GM19240 (cell line): ENCODE data around the gene ACOX2.

Experiments used
- DNase-seq: peaks from one replicate; pipeline ENCODE4 v3.0.0; 2011; ENCODE audit warnings: low spot score; ENCODE audit not compliant: insufficient read length

The ACOX2 gene

DNA sequence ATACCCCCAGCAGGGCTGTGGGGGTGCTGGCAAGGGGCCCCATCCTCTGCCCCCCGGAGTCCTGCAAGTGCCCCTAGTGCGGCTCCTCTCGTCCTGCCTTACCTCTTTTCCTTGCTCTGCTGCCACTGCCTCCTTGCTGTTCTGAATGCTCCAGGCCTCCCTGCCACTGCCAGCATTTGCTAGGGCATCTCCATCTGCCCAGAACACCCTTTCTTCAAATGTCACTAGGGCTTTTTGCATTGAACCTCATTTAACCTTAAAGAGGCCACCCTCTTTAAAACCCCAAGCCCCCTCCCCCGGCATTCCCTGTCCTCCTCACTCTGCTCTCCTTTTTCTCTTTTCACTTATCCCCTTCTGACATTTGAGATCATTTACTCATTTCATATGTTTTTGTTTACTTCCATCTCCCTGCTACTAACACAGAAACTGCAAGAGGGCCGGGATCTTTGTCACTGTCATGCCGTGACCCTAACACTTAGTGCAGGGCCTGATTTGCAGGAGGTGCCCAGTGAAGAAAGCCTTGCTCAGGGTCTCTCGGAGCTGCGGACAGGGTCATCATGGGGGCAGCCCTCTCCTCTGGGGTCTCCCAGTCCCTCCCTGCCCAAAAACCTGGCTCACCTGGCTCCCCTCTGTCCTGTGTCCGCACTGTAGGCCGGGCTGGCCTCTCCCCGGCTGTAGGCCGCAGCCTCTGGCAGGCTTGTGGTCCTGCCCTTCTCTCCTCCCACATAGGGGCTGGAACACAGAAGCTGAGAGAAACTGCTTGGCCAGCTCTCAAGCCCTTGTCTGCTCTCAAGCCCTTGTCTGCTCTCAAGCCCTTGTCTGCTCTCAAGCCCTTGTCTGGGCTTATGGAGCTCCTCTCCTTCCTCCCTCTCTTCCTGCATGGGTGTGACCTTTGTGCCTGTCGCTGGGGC lies at the start of gene ACOX2:
TSS of gene ACOX2 (minus strand) at position 690 of the 911 bp plus-strand sequence. CDS start 2,084 bp downstream, outside the sequence.
- DNase-seq: no peak

DNA sequence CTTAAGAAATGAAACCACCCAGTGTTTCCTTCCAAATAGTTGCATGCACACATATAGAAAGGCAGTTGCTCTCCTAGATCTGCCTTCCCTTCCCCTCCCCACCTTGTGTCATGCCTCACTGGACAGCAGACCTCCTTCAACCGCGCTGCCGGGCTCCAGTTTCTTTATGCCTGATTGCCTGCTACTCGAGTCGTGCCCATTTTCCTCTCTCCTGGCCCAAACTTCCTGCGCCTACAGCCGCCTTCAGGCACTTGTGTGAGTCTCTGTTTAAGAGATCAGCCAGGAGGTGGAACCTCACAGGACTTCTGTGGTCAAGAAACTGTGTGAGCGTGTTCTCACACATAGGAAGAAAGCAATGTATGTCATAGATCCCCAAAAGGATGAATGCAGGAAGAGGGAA lies 49.0 kb upstream of the ACOX2 start:
- DNase-seq: no peak

DNA sequence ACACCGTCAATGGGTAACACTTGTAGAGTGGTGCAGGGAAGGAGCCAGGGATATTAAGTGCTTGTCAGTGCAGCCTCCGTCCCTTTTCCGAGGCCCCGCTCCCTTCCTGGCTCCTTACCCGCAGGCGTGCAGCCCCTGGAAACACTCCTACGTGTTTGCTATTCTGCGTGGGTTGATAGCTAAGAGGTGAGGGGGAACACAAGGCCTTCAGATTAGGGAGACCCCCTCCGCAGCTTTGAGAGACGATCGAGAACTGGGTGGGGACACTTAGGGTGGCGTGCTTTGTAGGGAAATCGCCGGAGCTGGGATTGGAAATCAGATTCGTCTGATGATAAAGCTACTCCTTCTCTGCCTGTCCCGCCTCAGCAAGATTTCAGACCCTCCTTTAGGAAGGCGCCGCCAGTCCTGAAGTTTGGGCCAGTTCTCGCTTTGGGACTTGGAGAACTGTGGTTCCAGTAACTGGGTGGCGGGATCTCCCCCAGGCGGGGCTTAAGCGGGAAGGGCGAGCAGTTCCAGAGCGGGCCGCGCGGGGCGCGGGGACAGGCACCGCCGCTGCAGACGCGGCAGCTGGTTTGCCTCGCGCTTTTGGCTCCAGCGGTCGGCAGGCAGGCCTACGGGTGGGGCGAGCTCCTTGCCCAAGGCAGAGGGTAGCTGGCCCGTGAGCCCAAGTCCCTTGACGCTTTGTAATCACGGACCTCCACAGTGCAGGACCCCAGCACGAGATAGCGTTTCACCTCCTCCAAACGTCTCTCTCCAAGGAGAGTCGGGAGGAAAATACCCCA lies 48.2 kb upstream of the ACOX2 start:
- DNase-seq: peak; percentile 68

DNA sequence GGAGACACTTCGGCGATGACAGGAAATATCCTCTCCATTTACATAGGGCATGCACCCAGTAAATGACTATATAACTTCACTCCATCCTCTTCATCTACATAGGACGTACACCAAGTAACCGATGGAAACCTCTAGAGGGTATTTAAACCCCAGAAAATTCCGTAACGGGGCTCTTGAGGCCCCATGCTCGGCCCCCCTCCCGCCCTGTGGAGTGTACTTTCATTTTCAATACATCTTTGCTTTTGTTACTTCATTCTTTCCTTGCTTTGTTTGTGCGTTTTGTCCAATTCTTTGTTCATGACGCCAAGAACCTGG lies 47.7 kb upstream of the ACOX2 start:
- DNase-seq: no peak

DNA sequence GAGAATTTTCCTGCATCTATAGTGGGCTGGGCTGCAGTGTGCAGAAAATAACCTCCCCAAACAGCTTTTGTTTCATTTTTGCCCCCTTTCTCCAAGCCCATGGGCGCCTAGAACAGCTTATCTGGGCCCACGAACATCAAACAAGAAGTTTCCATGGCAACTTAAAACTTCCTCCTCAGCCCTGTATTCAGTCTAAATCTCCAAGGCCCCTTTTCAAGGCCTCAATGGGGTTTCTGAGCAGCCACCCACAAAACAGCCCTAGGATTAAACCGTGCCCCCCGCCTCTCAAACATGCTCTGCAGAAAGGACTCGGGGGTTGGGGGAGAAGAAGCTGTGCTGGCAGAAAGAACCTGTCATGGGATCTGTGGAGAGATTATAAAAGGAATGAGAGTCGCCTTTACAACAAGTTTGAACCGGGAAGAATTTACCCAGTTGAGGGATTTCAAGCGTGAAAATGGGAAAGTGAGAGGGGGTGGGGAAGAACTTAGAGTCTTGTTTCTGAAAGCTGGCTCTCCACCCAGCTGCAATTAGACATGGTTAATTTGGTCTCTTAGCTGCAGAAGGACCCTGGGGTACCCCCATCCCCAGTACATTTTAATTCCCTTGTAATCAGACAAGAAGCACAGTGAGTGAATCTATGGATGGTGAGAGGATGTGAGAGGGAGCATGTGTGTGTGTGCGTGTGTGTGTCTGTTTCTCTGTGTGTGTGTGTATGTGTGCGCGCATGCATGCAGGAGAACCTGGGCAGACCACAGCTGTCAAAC lies 44.5 kb upstream of the ACOX2 start:
- DNase-seq: no peak

DNA sequence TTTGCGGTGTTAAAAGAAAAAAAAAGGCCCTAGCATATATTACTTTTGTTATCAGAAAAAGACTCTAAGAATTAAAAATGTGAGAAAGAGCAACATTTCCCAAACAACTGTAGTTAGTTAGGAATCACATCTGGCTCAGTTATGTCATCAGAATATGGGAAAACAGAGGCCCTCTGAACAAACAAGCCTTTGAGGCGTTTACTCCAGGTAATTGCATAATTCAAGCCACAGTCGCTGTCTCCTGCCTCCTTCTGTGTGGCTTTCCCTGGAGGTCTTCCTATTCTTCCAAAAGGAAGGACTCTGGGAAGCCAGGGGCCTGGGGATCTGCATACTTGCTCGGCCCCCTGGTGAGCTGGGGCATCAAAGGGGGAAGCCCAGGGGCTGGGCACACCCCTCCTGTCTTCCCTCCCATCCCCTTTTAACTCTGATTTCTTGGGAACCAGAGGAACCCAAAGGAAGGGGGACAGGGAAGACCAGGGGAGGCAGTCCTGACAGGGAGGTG lies 43.9 kb upstream of the ACOX2 start:
- no peak for DNase-seq

DNA sequence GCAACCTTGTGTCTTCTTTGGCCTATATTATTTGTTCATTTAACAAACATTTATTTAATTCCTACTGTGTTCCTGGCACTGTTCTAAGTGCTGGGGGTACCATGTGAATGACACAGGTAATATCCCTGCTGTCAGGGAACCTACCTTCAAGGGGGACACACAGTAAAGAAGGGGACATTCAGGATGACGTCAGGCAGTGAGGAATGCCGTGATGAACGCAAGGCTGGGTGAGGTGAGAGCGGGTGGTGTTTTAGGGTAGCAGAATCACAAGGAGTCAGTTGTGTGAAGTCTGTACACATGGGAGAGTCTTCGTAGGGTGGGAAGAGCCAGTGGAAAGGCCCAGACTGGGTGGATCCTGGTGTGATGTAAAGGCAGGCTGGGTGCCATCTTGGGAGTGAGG lies 41.9 kb upstream of the ACOX2 start:
- no peak for DNase-seq

DNA sequence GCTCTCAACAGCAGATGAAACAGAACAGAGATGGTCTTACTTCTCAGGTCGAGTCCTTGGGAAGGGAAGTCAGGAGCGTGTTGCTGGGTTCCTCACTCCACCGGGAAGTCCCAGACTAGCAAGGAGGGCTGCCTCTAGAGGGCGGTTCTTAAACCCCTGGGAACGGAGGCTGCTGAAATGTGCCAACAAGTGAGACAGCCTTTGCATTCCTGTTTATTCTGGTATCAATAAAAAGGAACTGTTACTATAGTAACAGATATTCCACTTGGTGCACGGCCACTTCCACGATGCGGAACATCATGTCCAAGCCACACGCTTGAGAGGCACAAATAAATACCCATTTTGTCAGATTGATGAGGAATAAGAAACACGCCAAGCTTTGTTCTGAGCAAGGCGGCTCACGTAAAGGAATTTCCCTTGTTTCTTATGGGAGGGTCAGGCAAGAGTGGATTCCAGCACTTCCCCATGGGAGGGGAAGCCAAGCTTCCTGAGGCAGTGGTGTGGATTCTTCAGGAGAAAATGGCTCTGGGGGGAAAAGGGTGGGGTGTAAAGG lies 40.4 kb upstream of the ACOX2 start, which contains the start of gene FAM107A:
TSS of gene FAM107A (minus strand) at position 123 of the 553 bp plus-strand sequence. CDS start 7,531 bp downstream, outside the sequence.
- no peak for DNase-seq

DNA sequence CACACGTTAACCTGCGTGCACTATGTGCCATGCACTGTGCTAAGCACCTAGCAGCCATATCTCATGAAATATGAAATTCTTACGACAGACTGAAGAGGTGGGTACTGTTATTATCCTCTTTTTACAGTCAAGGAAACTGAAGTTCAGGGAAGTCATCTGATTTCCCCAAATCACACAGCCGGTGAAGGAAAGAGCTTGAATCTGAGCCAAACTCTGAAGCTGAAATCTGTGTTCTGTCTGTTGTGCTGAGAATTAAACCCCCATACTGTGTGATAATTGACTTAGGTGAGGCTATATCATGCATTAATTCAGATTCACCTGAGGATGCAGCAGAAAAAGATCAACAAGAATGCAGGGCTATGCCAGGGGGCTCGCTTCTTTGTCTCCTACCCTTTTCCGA lies 39.7 kb upstream of the ACOX2 start:
- DNase-seq: no peak

DNA sequence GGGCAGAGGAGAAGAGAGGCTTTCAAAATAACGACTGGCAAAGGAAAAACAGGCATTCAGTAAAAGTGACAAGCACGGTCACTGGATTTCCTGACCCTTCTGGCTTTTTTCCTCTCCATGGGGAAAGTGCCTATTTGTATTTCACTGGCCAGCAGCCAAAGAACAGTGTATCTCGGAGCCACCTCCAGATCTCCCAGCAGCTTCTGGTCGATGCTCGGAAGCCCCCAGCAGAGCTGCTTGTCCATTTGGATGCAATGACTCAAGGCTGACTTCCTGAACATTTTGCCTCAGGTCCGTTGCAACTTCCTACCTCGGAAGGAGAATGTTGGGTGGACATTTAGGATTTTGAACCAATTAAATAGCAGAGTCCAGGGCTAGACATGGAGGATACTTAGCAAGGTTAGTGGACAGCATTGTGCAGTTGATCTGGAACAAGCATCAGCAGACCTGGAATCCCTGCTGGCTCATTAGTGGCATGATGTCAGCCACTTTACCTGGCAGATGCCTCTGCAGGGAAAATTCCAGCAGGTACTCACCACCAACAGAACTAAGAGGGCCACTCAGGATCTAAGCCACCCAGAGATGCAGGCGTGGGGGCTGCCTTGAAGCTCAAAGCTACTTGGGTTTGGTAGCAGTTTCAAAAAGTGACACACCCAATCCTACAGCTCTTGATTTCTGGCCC lies 39.1 kb upstream of the ACOX2 start:
- no peak for DNase-seq

DNA sequence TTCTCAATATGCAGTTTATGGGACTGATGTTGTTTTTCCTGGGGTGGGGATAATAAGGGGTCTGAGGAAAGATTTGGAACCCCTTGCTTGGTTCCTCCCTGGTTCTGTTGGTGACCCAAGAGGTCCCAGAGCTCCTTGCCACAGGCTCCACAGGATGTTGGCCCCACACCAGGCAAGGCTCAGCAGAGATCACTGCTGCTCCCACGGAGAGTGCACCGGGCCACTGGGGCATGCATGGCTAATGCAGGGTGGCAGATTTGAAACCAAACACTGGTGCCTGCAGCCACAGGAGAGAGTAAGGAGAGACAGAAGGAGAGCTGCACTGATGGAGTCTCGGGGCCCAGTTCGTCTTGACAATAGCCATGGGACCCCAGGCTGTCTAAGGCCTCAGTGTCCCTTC lies 37.7 kb upstream of the ACOX2 start:
- DNase-seq: no peak

DNA sequence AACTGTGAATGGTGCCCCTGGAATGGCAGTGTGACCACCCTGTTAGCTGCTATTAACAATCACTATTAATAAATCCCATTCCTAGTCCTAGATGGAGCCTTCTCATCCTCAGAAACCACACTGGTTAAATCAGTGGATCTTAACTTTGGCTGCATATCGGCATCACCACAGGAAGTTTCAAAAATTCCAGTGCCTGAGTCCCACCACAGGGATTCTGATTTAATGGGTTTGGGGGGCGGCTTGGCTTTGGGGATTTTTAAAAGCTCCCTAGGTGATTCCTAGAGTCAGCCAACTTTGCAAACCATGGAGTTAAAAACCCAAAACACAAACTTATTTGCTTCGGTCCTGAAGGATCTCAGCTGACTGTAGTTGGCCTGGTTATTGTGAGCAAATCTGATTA lies 37.1 kb upstream of the ACOX2 start:
- no peak for DNase-seq

DNA sequence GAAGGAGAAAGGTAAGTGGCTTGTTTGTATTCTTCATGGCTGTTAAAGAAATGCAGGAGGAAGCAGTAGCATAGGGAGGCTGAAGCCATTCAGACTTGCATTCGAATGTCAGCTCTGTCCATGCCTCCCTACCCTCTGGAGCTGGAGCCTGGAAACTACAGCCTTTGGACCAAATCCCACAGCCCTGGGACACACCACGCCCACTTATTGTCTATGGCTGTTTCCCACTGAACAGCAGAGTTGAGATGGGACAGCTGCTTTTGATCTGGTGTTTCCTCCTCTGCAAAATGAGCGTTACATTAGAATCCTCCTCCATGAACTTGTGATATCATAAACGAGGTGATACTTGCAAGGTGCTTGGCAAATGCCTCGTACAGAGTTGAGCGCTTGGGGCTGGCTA lies 36.6 kb upstream of the ACOX2 start:
- DNase-seq: no peak

DNA sequence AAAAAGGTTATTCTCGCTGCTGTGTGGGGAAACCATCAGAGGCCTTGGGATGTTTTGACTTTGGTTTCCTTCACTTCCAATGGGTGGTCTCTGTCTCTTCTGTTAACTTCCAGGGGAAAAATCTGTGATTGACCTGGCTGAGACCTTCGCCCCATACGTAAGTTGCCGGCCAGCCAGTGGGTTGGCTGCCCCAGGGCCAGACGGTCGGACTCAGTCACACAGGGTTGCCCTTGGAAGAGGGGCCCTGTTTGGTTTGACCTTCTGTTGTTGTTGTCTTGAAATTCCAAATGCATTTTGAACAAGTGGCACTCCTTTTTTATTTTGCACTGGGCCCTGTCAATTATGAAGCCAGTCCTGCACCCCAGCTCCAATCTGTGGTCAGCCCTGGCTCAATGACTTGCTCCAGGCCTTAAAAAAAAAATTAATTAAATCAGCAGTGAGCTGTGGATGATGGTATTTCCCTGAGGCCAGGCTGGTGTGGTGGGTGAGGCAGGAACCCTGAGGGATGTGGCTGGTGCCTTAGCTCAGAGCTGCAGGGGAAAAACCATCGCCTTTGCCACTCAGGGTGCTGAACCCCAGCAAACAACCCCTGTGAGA lies 35.7 kb upstream of the ACOX2 start:
- no peak for DNase-seq

DNA sequence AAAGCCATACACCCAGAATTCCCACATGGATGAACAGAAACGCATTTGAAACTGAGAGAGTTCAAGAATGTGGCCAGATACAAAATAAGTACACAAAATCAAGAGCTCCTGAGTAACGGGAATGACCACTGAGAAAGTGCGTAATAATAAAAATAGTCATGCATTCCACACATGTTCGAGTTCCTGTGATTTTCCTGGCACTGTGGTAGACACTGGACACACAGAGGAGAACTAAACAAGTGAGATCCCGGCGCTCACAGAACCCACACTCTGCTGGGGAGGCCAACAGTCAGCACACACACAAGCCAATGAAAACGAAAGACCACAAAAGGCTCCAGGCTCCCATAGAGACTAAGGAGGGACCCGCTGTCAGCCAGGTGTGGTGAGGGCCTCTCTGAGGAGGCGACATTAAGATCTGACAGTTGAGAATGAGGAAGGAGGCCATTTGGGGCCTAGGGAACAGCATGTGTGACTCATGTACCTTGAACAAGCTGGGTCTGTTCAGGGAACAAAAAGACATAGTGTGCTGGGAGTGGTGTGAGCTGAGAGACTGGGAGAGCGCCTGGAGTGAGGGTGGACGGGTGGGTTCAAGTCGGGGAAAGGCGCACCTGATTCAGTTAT lies 35.1 kb upstream of the ACOX2 start:
- DNase-seq: no peak

DNA sequence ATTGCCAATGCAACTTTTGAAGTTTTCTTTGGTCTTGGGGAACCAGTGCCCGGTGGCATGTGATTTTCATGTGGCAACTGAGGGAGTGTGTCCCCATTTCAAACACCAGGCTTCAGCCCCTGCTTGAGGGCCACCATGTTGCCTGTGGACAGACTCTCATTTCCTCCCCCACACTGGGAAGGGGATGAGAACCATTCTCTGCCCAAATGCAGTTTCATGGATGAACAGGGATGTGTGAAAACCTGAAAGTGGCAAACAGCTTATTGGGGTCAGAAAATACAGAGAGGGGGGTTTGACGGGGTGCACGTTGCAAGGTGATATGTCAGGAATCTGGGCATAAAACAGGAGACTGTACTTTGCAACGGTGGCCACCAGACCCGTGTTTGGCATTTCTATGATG lies 33.9 kb upstream of the ACOX2 start:
- no peak for DNase-seq

DNA sequence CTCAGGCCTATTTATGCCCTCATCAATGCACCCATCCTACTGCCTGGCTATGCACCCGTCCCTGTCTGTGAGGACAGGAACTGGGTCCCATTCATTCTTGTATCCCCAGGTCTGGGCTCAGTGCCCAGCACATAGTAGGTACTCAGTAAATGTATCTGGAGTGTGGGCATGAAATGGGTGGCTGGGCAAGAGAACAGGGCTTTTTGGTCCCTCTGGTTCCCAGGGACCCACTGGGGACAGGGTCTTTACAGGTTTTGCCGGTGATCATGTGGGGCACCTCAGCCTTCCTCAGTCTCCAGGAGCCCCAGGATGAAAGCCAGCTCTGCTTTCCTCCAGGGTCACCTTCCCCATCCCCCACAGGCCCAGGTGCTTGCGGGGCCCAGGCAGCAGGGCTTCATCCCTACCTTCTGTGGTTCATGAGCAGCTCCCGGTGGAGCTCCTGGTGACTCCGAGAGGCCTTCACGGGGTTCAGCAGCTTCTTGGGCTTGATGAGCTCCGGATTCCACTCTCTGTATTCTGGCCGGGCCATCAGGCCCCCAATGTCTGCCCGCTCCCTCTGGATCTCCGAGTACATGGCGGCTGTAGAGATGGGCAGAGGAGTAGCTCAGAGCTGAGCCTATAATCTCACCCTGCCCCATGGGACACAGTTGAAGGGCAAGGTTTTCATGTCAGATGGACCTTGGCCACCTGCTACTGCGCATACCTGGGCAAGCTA lies 32.5 kb upstream of the ACOX2 start:
- no peak for DNase-seq

DNA sequence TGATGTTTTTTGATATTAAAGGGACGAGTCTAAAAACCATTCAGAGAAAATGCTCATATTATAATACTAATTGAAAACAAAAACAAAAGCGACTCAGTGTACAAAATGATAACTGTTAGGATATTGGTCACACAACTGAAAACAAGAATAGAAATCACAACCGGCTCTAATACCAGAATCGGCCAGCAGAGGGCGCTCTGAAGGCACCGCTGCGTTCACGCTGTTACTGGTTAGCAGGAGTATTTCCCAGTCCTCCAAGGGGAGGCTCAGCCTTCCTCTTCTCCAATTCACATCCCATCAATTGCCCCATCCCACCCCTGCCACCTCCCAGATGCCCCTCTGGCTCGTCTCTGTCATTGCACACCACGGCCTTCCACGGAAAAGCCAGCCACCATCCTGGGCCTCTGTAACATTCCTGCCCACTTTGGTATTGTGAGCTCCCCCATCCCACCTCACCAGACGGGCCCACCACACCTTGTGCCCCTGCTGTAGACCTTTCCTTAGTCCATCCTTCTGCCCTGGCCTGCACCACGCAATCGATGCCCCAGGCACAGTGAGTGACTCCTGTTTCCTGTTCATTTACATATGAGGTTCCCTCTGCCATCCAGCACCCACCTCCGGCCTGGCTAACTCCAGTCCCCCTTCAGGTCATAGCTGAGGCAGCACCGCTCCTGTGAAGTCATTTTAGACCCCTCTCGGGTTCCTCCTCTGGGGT lies 31.7 kb upstream of the ACOX2 start:
- DNase-seq: peak; percentile 35

DNA sequence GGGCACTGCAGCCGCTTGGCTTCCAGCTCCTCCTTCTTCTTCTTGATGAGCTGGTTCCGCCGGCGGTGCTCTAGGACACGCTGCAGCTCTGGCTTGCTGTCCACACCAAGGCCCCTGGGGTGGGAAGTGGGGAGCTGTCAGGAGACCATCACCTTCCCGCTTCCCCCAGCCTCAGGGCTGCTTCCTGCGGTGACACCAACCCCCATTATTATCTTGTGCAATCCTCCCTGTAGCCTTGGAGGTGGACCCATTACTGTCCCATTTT lies 30.2 kb upstream of the ACOX2 start:
- DNase-seq: no peak
